Measurements from ENCODE around the gene SOCS6.
A peak's percentile ranks its signal among the peaks of the same experiment; 100 is the strongest.
"Not testable (repeated sequence)": the region's sequence is repeated elsewhere in the genome, so short reads cannot be mapped to it uniquely, and the experiment has no call there.

Gene SOCS6

DNA sequence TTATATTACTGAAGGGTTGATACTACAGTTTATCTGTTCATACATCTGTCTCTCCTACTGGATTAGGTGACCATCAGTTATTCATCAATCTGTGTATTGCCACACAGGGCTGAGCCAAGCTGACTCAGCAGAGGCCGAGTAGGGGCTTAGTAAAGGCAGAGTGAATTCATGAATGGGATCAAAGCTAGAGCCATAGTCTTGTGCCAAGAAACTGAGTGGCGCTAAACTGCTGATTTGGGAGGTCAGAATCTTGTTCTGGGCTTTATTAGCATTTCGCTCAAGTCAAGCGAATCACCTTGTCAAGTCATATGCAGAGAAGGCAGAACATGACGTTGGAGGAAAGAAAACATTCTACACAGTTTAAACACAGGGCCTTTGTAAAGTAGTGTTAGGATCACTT, 34.1 kb downstream of the SOCS6 start:
- no peak for DNase-seq (ENCODE audit: low spot score)

DNA sequence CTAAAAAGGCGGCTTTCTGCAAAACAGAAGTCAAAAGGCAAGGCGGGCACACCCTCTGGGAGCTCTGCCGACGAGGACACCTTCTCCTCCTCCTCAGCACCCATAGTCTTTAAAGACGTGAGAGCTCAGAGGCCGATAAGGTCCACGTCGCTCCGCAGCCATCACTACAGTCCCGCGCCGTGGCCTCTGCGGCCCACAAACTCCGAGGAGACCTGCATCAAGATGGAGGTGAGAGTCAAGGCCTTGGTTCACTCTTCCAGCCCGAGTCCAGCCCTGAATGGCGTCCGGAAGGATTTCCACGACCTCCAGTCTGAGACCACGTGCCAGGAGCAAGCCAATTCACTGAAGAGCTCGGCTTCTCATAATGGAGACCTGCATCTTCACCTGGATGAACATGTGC, 36.1 kb downstream of the SOCS6 start:
- DNase-seq (ENCODE audit: low spot score) = no peak

DNA sequence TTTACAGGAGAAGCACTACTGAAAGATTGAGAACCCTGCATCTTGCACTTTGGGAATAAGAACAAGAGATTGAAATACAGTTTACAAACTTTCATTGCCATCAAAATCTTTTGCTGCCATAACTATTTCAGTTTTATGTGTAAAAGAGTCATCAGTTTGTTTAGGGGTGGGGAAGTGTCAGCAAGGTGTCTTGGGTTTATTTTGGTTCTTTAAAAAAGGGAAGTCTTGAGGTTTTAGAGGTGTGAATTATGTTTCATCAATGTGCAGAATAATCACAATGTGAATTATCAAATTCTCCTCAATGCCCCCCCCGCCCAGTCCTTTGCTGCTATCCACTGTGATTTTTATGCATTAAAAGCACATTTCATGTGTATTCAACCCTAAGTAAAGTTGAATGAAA, 37.4 kb downstream of the SOCS6 start:
- no peak for DNase-seq (ENCODE audit: low spot score)

DNA sequence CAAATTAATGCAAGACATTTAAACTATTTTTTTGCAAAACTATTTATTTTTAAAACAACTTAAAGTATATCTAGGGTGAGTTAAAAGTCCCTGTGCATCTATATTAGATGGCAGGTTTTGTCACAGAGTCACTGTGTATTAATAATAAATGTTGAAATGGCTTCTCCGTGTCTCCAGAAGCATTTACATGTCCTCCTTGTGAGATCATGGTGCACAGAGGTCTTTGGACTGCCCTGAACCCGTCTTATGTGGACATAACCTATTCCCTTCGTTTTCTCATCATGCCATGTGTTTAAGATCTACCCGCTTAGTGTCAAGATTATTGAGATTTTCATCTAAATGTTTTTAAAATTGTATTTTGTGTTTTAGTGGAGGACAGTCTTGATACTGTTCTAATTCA, 39.3 kb downstream of the SOCS6 start:
- no peak for DNase-seq (ENCODE audit: low spot score)

DNA sequence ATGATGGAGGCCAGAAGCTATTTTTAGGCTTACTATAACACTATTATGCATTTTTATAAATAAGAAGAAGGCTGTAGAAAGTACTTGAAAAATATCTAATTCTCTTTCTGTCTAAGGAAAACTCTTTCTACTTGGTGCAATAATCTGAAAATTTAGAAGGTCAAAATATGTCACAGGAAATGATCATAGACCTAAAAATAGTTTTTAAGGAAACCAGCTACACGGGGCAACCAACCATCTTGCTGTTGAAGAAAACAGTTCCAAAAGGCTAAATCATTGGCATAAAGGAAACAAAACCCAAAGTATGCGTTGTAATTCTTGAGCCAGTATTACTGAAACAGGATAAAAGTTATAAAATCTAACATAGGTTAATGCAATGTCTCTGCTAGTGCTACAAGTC, 40.2 kb downstream of the SOCS6 start:
- no peak for DNase-seq (ENCODE audit: low spot score)

DNA sequence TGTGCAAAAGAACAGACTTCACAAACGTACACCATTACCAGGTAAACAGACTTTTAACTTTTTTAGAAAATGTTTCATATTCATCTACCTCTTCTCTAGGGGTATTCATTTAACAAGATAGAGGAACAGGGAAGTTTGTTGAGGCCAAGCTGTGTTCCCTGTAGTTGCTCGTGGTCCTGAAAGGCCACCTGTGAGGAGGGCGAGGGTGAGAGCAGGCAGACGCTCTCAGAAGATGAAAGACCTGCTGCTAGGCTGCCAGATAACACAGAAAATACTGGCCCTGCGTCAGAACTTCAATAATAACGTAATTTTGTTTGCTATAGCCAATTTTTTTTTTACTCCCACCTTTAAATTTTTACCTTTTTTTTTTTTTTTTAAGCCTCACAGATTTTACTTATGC, 42.0 kb downstream of the SOCS6 start:
- DNase-seq (ENCODE audit: low spot score) = no peak

DNA sequence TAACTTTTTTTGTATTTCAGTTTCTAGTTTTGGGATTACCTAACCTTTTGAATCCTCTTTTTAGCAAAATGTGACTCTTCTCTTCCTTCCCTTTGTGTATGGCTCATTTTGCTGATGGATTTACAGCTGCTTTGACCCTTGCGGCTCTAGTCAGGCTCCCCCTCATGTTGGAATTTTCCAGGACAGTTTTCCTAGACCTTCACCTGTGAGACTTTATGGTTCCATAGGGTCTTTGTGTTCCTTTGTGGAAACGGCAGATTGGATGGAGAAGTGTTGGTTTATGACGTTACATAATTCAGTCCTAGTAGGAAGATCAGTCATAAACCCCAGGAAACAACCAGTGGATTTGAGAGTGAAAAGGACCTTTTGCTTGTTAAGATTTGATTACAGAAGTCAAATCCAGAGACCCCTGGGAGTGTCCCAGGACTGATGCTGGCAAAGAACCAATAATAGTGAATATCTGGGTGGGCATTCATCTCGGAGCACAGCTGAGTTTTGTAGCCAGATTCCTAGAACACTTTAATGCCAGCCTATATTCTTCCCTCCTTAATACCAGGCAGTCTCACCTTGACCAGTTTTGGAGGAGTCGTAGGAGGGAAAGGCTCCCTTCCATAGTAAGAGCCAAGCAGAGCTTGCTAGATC, 42.7 kb downstream of the SOCS6 start:
- no peak for DNase-seq (ENCODE audit: low spot score)

DNA sequence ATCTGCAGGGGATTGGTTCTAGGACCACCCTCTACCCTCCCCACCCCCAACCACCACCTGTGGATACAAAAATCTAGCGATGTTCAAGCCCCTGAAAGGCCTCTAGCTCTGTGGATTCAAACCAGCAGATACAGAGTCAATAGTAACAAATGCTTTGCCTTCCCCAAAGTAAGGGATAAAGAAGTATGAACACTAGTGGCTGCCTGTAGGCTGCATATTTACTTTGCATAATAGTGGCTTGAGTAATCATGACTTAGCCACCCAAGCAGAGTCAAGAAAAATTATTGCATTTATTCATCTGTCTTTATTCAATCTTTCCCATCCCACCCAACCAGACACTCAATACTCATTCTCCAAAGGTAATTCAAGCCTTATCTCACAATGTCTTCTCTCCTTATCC, 43.8 kb downstream of the SOCS6 start:
- DNase-seq (ENCODE audit: low spot score) = peak; percentile 30

DNA sequence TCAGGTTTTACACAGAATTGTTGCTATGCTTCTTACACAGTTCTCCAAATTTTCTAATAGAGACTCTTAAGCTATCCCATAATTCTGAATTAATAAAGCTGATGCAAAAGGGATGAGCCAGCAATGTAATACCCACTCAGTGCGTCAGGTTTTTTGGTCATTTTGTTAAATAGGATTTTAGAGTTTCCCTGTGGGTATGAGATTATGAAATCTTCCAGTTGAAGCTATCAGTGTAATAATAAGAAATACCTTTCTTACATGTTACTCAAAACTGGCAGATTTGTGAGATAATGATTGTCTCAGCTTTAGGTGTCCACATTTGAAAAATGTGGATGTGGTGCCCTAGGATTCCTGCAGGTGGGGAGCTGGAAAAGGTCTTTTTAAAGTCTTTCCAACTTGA, 44.5 kb downstream of the SOCS6 start:
- no peak for DNase-seq (ENCODE audit: low spot score)

DNA sequence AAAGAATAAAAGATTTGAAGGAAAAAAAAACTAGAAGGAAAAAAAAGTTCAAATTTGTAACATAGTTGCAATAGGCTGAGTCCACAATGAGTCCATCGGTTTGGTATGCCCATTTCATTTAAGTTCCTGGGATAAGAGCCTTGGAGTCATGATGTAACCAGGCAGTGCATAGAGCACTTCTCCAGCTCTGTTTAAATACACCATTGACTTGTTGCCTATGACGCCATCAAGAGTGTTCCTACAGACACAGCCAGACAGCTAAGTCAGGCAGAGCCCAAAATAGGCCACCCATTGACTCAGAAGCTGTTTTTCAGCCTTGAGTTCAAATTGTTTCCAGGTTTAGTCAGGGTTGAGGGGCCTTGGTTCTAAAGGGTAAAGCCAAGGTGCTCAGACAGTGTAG, 44.9 kb downstream of the SOCS6 start:
- DNase-seq (ENCODE audit: low spot score) = peak; percentile 75

DNA sequence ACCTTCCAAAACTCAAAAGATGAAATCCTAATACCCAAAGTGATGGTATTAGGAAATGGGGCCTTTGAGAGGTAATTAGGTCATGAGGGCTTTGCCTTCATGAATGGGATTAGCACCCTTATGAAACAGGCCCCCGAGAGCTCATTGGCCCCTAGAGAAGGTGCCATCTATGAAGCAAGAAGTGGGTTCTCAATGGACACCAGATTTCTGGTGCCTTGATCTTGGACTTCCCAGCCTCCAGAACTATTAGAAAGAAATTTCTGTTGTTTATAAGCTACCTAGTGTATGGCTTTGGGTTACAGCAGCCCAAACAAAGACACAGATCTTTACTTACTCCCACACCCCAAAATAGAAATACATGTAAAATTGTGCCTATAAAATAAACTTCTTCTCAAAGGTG, 45.4 kb downstream of the SOCS6 start:
- DNase-seq (ENCODE audit: low spot score) = no peak

DNA sequence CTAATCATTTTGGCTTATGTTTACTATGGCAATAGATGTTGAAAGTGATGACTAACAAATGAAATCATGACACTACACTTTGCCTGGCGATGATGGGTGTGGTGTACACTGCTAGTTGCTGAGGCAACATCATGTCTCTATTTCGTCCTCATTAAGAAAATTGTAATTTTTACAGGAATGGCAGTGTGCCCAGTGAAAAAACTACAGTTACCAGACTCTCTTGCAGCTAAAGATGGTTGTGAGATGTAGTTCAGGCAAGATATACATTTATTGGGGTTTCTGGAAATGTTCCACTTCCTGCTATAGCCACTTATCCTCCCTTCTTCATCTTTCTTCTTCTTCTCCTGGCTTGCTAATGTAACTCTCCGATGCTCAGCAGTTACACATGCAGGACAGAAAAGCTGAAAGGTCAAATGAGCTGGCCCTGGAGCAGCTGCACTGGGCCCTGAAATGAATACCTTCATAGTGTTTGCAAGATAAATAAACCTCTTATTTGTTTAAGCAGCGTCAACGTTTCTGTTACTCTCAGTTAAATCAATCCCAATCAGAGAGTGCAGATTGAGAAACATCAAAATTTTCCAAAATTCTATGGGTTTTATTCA, 46.0 kb downstream of the SOCS6 start:
- no peak for DNase-seq (ENCODE audit: low spot score)

DNA sequence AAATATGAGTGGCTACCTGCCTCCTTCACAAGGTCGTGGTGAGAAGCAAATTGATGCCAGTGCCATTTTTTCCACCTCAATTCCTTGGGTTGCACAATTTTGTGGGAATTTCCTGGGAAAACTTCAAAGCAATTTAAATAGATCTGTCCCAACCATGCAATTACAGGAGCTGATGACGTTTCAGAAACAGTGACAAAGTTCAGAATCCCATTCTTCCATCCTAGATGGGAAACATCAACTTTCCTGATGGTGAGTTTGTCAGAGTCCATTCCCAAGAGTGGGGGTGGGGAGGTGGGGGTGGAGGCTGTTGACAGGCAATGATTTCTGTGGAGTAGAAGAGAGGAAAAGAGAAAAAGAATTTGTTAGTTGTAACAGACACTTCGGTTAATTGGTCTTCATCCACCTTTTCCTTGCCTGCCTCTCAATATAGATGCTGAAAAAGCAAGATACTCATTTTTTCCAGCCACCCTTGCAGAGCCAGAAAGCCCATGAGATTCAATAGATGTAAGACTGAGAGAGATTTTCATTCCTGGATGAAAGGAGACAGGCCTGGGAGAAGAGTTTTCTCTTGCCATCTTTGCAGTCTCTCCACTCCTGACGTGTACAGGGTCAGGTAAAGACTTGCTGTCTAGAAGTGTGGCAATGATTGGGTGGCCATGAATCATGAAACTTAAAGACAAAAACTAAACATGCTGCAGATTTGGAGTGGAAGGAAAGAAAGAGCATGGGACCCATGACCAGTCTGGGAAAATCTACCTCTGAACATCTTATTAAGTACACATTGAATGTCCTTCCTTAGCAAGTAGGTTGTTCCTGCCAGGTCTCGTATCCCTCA, 47.3 kb downstream of the SOCS6 start:
- no peak for DNase-seq (ENCODE audit: low spot score)

DNA sequence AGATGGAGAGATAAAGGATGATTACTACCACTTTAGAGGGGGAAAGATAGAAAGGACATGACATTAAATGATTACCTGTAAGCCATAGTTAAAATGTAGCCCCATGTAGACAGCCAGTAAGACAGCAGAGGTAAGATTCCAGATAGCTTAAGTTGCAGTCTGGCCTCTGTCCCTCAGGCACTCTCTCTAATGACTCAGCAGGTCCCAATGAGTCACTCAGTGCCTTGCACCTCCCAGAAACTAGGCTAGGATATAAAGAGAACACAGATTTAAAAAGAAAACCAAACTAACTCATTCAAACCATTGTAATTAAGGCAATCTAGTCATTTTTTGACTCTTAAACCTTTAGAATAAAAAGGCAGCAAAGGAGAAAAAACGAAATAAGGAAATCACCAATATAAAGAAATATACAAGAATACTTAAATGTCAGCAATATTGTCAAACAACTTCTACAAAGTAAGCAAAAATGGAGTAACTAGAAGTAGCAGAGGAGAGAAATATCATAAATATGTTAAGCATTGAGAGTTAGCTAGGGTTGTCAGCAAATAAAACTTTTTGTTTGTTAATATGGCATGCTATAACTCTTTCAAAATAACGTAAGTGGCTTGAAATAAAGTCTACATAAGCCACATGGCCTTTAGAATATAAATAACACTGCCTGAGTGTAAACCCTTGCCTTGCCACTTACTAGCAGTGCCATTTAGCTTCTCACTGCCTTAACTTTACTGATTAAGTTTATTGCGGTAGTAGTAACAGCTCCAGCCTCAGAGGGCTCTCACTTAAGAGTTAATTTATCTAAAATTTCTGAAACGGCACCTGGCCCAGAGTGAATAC, 48.5 kb downstream of the SOCS6 start:
- DNase-seq (ENCODE audit: low spot score) = peak; percentile 79

DNA sequence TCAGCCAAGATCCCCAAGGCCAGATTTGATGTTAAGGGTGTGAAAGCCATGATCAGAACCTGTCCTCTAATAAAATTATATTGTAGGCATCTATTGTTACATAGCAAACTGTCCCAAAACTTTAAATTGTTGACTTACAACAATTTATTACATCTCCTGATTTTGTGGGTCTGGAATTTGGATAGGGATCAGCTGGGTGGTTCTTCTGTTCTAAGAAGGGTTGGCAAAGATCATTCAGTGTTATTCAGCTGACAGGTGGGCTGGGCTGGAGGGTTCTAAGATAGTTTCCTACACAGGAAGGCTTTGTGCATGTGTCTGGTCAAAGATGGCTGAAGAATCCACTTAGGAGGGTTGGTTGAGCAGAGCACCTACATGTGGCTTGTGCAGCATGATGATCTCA, 50.0 kb downstream of the SOCS6 start:
- DNase-seq (ENCODE audit: low spot score) = no peak

DNA sequence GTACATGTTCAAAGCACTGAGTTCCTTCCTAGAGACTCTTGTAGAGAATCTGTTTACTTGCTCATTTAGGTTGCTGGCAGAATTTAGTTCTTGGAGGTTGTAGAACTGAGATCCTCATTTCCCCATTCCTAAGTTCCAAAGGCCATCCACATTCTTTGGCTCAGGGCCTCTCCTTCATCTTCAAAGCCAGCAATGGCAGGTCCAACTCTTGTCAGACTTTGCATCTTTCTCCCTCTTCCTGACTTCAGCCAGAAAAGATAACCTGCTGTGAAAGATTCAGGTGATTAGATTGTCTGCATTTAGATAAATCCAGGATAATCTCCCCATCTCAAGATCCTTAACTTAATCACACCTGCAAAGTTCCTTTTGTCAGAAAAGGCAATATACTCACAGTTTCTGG, 51.1 kb downstream of the SOCS6 start:
- no peak for DNase-seq (ENCODE audit: low spot score)

DNA sequence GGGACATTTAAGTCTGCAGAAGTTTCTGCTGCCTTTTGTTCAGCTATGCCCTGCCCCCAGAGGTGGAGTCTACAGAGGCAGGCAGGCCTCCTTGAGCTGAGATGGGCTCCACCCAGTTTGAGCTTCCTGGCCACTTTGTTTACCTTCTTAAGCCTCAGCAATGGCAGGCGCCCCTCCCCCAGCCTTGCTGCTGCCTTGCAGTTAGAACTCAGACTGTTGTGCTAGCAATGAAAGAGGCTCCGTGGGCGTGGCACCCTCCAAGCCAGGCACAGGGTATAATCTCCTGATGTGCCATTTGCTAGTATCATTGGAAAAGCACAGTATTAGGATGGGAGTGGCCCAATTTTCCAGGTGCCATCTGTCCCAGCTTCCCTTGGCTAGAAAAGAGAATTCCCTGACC, 59.6 kb downstream of the SOCS6 start:
- DNase-seq (ENCODE audit: low spot score) = not testable (repeated sequence)

DNA sequence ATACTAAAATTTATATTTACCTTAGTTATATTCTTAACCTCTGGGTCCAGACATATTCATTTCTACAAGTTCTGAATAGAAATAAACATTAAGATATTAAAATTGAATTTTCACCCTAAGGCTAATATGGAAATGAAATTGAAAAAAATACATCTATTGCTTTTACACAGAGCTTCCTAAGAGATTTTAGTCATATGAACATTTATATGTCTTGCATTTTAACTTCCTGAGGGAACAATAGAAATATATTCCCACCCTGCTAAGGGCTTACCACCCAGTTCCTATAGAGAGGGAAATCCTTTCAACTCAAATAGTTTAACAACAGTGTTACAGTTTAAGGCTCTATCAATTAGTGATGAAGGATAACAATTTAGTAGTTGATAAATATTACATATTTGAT, 60.5 kb downstream of the SOCS6 start:
- DNase-seq (ENCODE audit: low spot score) = no peak

DNA sequence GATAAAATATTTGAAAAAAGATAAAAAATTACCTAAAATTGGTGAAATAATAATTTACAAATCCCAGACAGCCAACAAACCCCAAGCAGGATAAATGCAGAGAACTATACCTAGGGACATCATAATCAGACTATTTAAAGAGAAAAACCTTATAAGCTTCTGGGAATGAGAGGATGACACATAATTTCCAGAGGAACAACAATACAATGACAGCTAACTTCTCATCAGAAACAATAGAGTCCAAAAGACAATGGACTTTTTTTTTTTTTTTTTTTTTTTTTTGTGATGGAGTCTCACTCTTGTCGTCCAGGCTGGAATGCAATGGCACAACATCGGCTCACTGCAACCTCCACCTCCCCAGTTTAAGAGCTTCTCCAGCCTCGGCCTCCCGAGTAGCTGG, 65.2 kb downstream of the SOCS6 start:
- no peak for DNase-seq (ENCODE audit: low spot score)

DNA sequence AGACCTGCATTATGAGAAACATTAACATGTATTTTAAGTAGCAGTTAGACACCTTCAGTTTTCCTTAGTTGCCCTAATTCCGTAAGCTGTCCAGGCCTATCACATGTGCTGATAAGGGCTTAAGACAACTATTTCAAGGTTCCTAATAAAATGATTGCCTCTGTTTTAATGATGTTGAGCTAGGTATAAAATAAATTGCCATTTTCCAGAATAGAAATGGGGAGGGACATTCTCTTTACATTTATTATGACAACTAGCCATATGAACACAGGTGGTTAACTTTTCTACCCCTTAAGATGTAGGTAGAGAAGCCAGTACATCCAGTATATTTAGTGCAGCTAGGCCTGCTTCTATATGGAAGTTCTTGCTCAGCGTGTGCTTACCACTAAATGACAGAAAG, 65.9 kb downstream of the SOCS6 start:
- DNase-seq (ENCODE audit: low spot score) = no peak

DNA sequence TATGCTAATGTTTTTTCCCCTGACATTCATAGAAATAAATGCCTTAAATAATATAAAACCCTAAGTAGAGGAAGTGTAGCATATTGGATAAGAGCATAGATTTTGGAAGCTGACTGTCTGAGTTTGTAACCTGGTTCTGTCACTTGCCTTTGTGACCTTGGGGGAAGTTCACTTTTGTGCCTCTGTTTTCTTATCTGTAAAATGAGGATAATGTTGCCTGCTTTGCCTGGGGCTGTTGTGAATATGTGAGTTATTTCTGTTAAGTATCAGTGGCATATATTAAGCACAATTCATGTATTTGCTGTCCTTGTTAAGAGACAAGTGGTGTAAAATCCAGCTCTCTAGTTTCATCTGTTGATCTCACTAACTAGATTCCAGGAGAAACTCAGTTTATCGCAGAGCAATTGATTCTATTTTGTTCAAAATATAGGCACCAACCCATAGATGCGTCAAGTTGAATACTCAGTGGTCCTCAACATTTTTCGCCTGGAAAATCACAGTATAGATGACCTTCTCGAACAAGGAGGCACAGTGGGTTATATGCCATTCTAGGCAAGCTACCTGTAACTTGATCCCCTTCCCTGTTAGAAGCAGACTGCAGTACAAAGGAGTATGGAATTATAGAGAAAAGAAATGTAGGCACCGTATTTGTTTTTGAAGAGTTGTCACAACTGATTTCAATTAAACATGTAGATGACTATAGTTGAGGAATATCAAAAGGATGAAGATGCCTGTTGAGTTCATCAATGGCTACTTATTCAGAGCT, 67.0 kb downstream of the SOCS6 start:
- no peak for DNase-seq (ENCODE audit: low spot score)

DNA sequence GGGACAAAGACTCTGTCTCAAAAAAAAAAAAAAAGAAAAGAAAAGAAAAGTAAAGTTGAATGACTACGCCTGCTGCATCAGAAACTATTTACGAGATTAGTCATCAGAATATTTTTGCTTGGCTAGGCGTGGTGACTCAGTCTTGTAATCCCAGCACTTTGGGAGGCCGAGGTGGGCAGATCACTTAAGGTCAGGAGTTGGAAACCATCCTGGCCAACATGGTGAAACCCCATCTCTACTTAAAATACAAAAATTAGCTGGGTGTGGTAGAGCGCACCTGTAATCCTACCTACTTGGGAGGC, 69.2 kb downstream of the SOCS6 start:
- DNase-seq (ENCODE audit: low spot score) = peak; percentile 56
